Measurements from ENCODE around the gene FIGNL1. TPM values are rescaled to one million over a fixed set of nuclear protein-coding genes. Genes with fewer than 3 reads are reported as not detected.

FIGNL1 gene
- total and polyA plus RNA-seq, 2 of the 4 experiments (the other 2 are of a cell fraction), result 8.2 to 27.1 TPM

DNA sequence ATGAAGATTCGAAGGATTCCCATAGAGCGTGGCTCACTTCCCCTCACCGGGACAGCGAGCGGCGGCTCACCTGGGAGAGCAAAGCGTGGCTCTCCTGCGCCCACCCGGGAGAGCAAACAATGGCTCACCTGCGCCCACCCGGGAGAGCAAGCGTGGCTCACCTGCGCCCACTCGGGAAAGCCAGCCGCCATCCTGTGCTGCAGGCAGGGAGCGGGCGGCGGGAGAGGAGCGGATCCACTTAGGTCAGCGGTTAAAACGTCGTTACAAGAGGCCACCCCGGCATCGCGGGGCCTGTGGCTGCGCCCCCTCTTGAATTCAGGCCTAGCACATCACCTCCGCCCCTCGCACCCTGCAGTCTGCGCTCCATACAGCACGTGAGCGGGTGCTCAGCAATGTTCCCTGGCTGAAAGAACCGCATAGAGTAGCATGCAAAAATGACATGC is 461 bp upstream of the FIGNL1 start:
- Histone ChIP-seq H3K4me3 (ENCODE audit: insufficient read depth, low read depth, low read length) (peak overlapping the region; percentile 79), H3K56ac (ENCODE audit: extremely low read depth, insufficient read depth, low read length) (0 out of 2 replicates have a peak overlapping the region, but pooled peaks have one; percentile 32), H2BK20ac (ENCODE audit: low read depth, low read length) (no peak overlapping the region), H2AFZ (replicated peaks; ENCODE audit: low read length, poor library complexity) (peak overlapping the region; percentile 98), H4K91ac (ENCODE audit: insufficient read depth, low read depth, low read length) (peak overlapping the region; percentile 31; the same call in 1 of the 2 replicates), H3K4me1 (ENCODE audit: control insufficient read depth, insufficient read depth, low read length) (no peaks in the 10 kb centered on the region), H3K14ac (replicated peaks; ENCODE audit: low read depth, low read length) (peak overlapping the region; percentile 80), H3K9ac (ENCODE audit: low read depth, low read length) (peak overlapping the region; percentile 48), H3K36me3 (ENCODE audit: control insufficient read depth, insufficient read depth, low read length) (peaks cover 6% of the 10 kb centered on the region), H2AK5ac (ENCODE audit: low read depth, low read length) (no peak overlapping the region), H3K4ac (ENCODE audit: low read depth, low read length) (peak overlapping the region; percentile 64), H3K79me1 (ENCODE audit: low read depth in 1 of 2, low read length in 2 of 2) (peaks cover 7 to 10% of the 10 kb centered on the region in 2 experiments), H2BK15ac (ENCODE audit: low read depth, low read length) (no peak overlapping the region), H3K9me1 (ENCODE audit: insufficient read depth, low read length) (no peaks in the 10 kb centered on the region), H2BK5ac (ENCODE audit: low read depth, low read length, poor library complexity, severe bottlenecking) (no peak overlapping the region), H4K20me1 (ENCODE audit: insufficient read depth, low read length) (no peaks in the 10 kb centered on the region), H2AK9ac (replicated peaks; ENCODE audit: low read depth, low read length, poor library complexity) (peak overlapping the region; percentile 38), H3K4me2 (ENCODE audit: low read depth, low read length) (peak overlapping the region; percentile 79), H3K18ac (ENCODE audit: low read depth, low read length) (no peak overlapping the region), H3K9me3 (ENCODE audit: control insufficient read depth, insufficient read depth, low read length) (no peaks in the 10 kb centered on the region), H4K8ac (ENCODE audit: low read depth in 2 of 2, low read length in 2 of 2) (peak overlapping the region; percentile 93 to 97), H3K27me3 (ENCODE audit: control insufficient read depth, insufficient read depth, low read length) (peaks cover 9% of the 10 kb centered on the region), H3K27ac (ENCODE audit: insufficient read depth, low read length) (peak overlapping the region; percentile 15; the same call in 1 of the 2 replicates), H3K23ac (ENCODE audit: low read depth, low read length) (no peak overlapping the region), H2BK120ac (ENCODE audit: low read depth, low read length) (no peak overlapping the region), H4K5ac (ENCODE audit: low read depth, low read length) (peak overlapping the region; percentile 63)
- dilution Hi-C loops (cut with HindIII; ENCODE audit: low sequenced_read_pairs, unreplicated experiment), result no loop called here
- ChIA-PET CTCF (no interaction called here), POLR2A (ENCODE audit: unreplicated experiment) (no interaction called here)
- in situ Hi-C loops (cut with MboI; ENCODE audit: low sequenced_read_pairs), result loop anchor here (25.0 kb wide), 1 partner anchor 237 kb away; no protein-coding TSS in a partner anchor
- no peak for TF ChIP-seq ELK1 (IDR thresholded peaks at IDR 0.05; ENCODE audit: borderline replicate concordance, low read depth, low read length)
- TF ChIP-seq, protein P1, sequence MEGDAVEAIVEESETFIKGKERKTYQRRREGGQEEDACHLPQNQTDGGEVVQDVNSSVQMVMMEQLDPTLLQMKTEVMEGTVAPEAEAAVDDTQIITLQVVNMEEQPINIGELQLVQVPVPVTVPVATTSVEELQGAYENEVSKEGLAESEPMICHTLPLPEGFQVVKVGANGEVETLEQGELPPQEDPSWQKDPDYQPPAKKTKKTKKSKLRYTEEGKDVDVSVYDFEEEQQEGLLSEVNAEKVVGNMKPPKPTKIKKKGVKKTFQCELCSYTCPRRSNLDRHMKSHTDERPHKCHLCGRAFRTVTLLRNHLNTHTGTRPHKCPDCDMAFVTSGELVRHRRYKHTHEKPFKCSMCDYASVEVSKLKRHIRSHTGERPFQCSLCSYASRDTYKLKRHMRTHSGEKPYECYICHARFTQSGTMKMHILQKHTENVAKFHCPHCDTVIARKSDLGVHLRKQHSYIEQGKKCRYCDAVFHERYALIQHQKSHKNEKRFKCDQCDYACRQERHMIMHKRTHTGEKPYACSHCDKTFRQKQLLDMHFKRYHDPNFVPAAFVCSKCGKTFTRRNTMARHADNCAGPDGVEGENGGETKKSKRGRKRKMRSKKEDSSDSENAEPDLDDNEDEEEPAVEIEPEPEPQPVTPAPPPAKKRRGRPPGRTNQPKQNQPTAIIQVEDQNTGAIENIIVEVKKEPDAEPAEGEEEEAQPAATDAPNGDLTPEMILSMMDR (conservative IDR thresholded peaks at IDR 0.05; ENCODE audit: low read depth, low read length), result no peak
- no peak for TF ChIP-seq MAZ (IDR thresholded peaks at IDR 0.05; ENCODE audit: borderline replicate concordance, low read depth, low read length)
- TF ChIP-seq RAD21 (IDR thresholded peaks at IDR 0.05; ENCODE audit: low read length), result no peak
- no peak for TF ChIP-seq MAFK (IDR thresholded peaks at IDR 0.05; ENCODE audit: low read depth, low read length)
- no peak for TF ChIP-seq FOS (IDR thresholded peaks at IDR 0.05; ENCODE audit: low read depth, low read length)
- no peak for TF ChIP-seq CHD1 (IDR thresholded peaks at IDR 0.05; ENCODE audit: low read depth, low read length)
- TF ChIP-seq, protein P2, sequence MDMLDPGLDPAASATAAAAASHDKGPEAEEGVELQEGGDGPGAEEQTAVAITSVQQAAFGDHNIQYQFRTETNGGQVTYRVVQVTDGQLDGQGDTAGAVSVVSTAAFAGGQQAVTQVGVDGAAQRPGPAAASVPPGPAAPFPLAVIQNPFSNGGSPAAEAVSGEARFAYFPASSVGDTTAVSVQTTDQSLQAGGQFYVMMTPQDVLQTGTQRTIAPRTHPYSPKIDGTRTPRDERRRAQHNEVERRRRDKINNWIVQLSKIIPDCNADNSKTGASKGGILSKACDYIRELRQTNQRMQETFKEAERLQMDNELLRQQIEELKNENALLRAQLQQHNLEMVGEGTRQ (IDR thresholded peaks at IDR 0.05; ENCODE audit: low read depth, low read length), result no peak
- TF ChIP-seq RCOR1 (IDR thresholded peaks at IDR 0.05; ENCODE audit: insufficient replicate concordance, low read length), result no peak
- no peak for TF ChIP-seq CEBPB (IDR thresholded peaks at IDR 0.05; ENCODE audit: low read depth, low read length)
- no peak for TF ChIP-seq NFE2L2 (IDR thresholded peaks at IDR 0.05; ENCODE audit: low read depth, low read length)
- TF ChIP-seq RFX5 (IDR thresholded peaks at IDR 0.05; ENCODE audit: low read depth, low read length), result no peak
- TF ChIP-seq MXI1 (IDR thresholded peaks at IDR 0.05; ENCODE audit: borderline replicate concordance, low read depth, low read length), result no peak
- TF ChIP-seq POLR2A (IDR thresholded peaks at IDR 0.05; ENCODE audit: low read depth, low read length), result no peak
- TF ChIP-seq SMC3 (IDR thresholded peaks at IDR 0.05; ENCODE audit: low read depth, low read length), result no peak
- TF ChIP-seq BHLHE40 (IDR thresholded peaks at IDR 0.05; ENCODE audit: low read depth, low read length), result no peak
- WGBS, 2 experiments (ENCODE audit: extremely low coverage in 2 of 2, insufficient read length in 1 of 2), result 15% methylated on average over 19 of the region's 32 CpGs; no CpG with 5 or more reads in 1 of the 2 experiments
- BruUV-seq (replicated peaks), result no TSS peak
- intact Hi-C loops (cut with micrococcal nuclease), result no loop called here
- ATAC-seq (ENCODE audit: low read depth) (peak; percentile 8), DNase-seq (no peak)
